H9 (cell line): Measurements from ENCODE around the gene LPP. TPM values are rescaled to one million over a fixed set of nuclear protein-coding genes. Genes with fewer than 3 reads are reported as not detected.

Experiments
- DNase-seq: peaks from one replicate; pipeline ENCODE4 v3.0.0-alpha.2; 2017
- H2AFZ ChIP-seq: one replicate; pipeline ENCODE4 v1.6.1; 2013; ENCODE audit warnings: mild to moderate bottlenecking, low read length, control low read depth, moderate library complexity
- H2AK5ac ChIP-seq: 2 replicates; pipeline ENCODE4 v1.6.1; 2013; ENCODE audit warnings: low read length, control low read depth, mixed read lengths; ENCODE audit not compliant: insufficient read length
- H2BK120ac ChIP-seq: one replicate; pipeline ENCODE4 v1.6.1; 2013; ENCODE audit warnings: low read depth, mild to moderate bottlenecking, low read length, control low read depth, inconsistent platforms; ENCODE audit not compliant: poor library complexity, severe bottlenecking
- H2BK12ac ChIP-seq: 2 replicates; pipeline ENCODE4 v1.6.1; 2013; ENCODE audit warnings: low read length, control low read depth, mixed read lengths, low read depth; ENCODE audit not compliant: insufficient read length
- H2BK15ac ChIP-seq: 2 replicates; pipeline ENCODE4 v1.6.1; 2013; ENCODE audit warnings: low read depth, low read length, control low read depth
- H2BK20ac ChIP-seq: one replicate; pipeline ENCODE4 v1.6.1; 2013; ENCODE audit warnings: low read depth, mild to moderate bottlenecking, low read length, control low read depth, inconsistent platforms; ENCODE audit not compliant: poor library complexity, severe bottlenecking
- H2BK5ac ChIP-seq: 2 replicates; pipeline ENCODE4 v1.6.1; 2013; ENCODE audit warnings: low read length, control low read depth, mixed read lengths; ENCODE audit not compliant: insufficient read length
- H3K14ac ChIP-seq: 2 replicates; pipeline ENCODE4 v1.6.1; 2013; ENCODE audit warnings: low read length, control low read depth; ENCODE audit not compliant: insufficient read depth
- H3K18ac ChIP-seq: 2 replicates; pipeline ENCODE4 v1.6.1; 2013; ENCODE audit warnings: low read depth, mild to moderate bottlenecking, mixed read lengths, low read length, control low read depth; ENCODE audit not compliant: insufficient read length
- H3K23ac ChIP-seq: 2 replicates; pipeline ENCODE4 v1.6.1; 2013; ENCODE audit warnings: low read length, control low read depth, mixed read lengths, low read depth; ENCODE audit not compliant: insufficient read length
- H3K23me2 ChIP-seq: 2 replicates; pipeline ENCODE4 v1.6.1; 2013; ENCODE audit warnings: low read depth, mild to moderate bottlenecking, mixed read lengths, low read length, control low read depth; ENCODE audit not compliant: insufficient read length, poor library complexity, severe bottlenecking
- H3K27ac ChIP-seq: 2 replicates; pipeline ENCODE4 v1.5.1; 2013; ENCODE audit warnings: low read length, control low read depth, mixed read lengths, low read depth; ENCODE audit not compliant: insufficient read length
- H3K27me3 ChIP-seq: 2 replicates; pipeline ENCODE4 v1.6.1; 2013; ENCODE audit warnings: low read length, control low read depth, inconsistent platforms; ENCODE audit not compliant: insufficient read depth
- H3K4ac ChIP-seq: 2 replicates; pipeline ENCODE4 v1.6.1; 2013; ENCODE audit warnings: low read depth, mild to moderate bottlenecking, control low read depth, inconsistent platforms, low read length, moderate library complexity
- H3K4me1 ChIP-seq: 2 replicates; pipeline ENCODE4 v1.6.1; 2013; ENCODE audit warnings: low read length, control low read depth, inconsistent platforms; ENCODE audit not compliant: insufficient read depth
- H3K4me2 ChIP-seq: 2 replicates; pipeline ENCODE4 v1.6.1; 2013; ENCODE audit warnings: low read length, control low read depth, mixed read lengths; ENCODE audit not compliant: insufficient read length, insufficient read depth
- H3K56ac ChIP-seq: 2 replicates; pipeline ENCODE4 v1.6.1; 2013; ENCODE audit warnings: low read depth, mild to moderate bottlenecking, mixed read lengths, low read length, control low read depth; ENCODE audit not compliant: insufficient read length
- H3K79me1 ChIP-seq: 2 replicates; pipeline ENCODE4 v1.6.1; 2013; ENCODE audit warnings: low read depth, mild to moderate bottlenecking, moderate library complexity, low read length, control low read depth, inconsistent platforms; ENCODE audit not compliant: insufficient read depth, poor library complexity, severe bottlenecking
- H3K79me2 ChIP-seq: 2 replicates; pipeline ENCODE4 v1.6.1; 2013; ENCODE audit warnings: low read length, control low read depth, inconsistent platforms; ENCODE audit not compliant: insufficient read depth
- H3K9ac ChIP-seq: 2 replicates; pipeline ENCODE4 v1.6.1; 2013; ENCODE audit warnings: low read length, control low read depth, mixed read lengths; ENCODE audit not compliant: insufficient read length; ENCODE audit errors: extremely low read depth
- H3K9me3 ChIP-seq: one replicate; pipeline ENCODE4 v1.6.1; 2013; ENCODE audit warnings: low read depth, low read length, inconsistent platforms; ENCODE audit not compliant: control insufficient read depth
- H3T11ph ChIP-seq: one replicate; pipeline ENCODE4 v1.6.1; 2013; ENCODE audit warnings: mild to moderate bottlenecking, low read length, control low read depth, inconsistent platforms
- H4K20me1 ChIP-seq: one replicate; pipeline ENCODE4 v1.6.1; 2013; ENCODE audit not compliant: control insufficient read depth, insufficient read length, insufficient read depth
- H4K5ac ChIP-seq: 2 replicates; pipeline ENCODE4 v1.6.1; 2013; ENCODE audit warnings: low read depth, mild to moderate bottlenecking, mixed read lengths, low read length, control low read depth; ENCODE audit not compliant: insufficient read length
- H4K8ac ChIP-seq: replicated peaks from 2 replicates; pipeline ENCODE4 v1.6.1; 2013; ENCODE audit warnings: low read length, control low read depth, mixed read lengths, low read depth; ENCODE audit not compliant: insufficient read length
- H4K91ac ChIP-seq: 2 replicates; pipeline ENCODE4 v1.6.1; 2013; ENCODE audit warnings: low read depth, mild to moderate bottlenecking, moderate library complexity, mixed read lengths, low read length, control low read depth; ENCODE audit not compliant: insufficient read length
- H3K27ac Mint-ChIP-seq, 3 experiments: 2 replicates in 2 of 3; 3 replicates in 1 of 3; pipeline ENCODE4 v1.8.0; 2020 to 2021; ENCODE audit warnings: mixed read lengths in 3 of 3, mild to moderate bottlenecking in 1 of 3, moderate library complexity in 1 of 3
- H3K27me3 Mint-ChIP-seq: 2 replicates; pipeline ENCODE4 v1.8.0; 2021; ENCODE audit warnings: low read depth, mild to moderate bottlenecking, moderate library complexity, mixed read lengths
- H3K36me3 Mint-ChIP-seq, 3 experiments: 2 replicates in 2 of 3; 3 replicates in 1 of 3; pipeline ENCODE4 v1.8.0; 2020 to 2021; ENCODE audit warnings: low read depth in 3 of 3, mixed read lengths in 3 of 3; ENCODE audit not compliant: insufficient read depth in 1 of 3
- H3K4me1 Mint-ChIP-seq, 2 experiments: 2 replicates each; pipeline ENCODE4 v1.8.0; 2020; ENCODE audit warnings: mixed read lengths in 2 of 2
- H3K4me3 Mint-ChIP-seq, 2 experiments: 2 replicates in 1 of 2; 3 replicates in 1 of 2; pipeline ENCODE4 v1.8.0; 2020 to 2021; ENCODE audit warnings: mild to moderate bottlenecking in 2 of 2, mixed read lengths in 2 of 2, moderate library complexity in 1 of 2
- H3K9me3 Mint-ChIP-seq, 2 experiments: 2 replicates in 1 of 2; 3 replicates in 1 of 2; pipeline ENCODE4 v1.8.0; 2020; ENCODE audit warnings: mild to moderate bottlenecking in 2 of 2, mixed read lengths in 2 of 2, moderate library complexity in 1 of 2
- CTCF ChIP-seq: fragments of 200-600 bp; sonication (generic); conservative IDR thresholded peaks from 3 replicates; pipeline ENCODE4 v1.8.0; 2021; ENCODE audit warnings: antibody characterized with exemption, mild to moderate bottlenecking
- WGBS: extraction: QIAGEN DNeasy Blood & Tissue Kit; methylation state at CpG from one replicate; pipeline ENCODE4 v1.1.7; 2013; ENCODE audit warnings: missing lambda C conversion rate, low lambda C conversion rate, mixed read lengths; ENCODE audit not compliant: insufficient read length; ENCODE audit errors: extremely low coverage; 5-methylcytosine and 5-hydroxymethylcytosine counted together
- total RNA-seq: library from RNA; stranded (reverse); gene quantifications from 2 replicates; pipeline ENCODE4 v1.2.1, GENCODE V29; 2021

The LPP gene
- total RNA-seq, 1 experiment from 2014 or later = 64.6 TPM

GRCh38 chr3:188468662-188469061 is 314.7 kb downstream of the LPP start:
- H3K4me2 ChIP-seq = no peak overlapping the region
- H2BK5ac ChIP-seq = no peak overlapping the region
- H3K23me2 ChIP-seq = no peaks in the 10 kb centered on the region
- H3K9me3 ChIP-seq = no peaks in the 10 kb centered on the region
- H3K27me3 Mint-ChIP-seq = no peaks in the 10 kb centered on the region
- H4K20me1 ChIP-seq = no peaks in the 10 kb centered on the region
- H3K79me1 ChIP-seq = no peaks in the 10 kb centered on the region
- no peak overlapping the region for H2AFZ ChIP-seq
- H3K4me1 ChIP-seq = no peaks in the 10 kb centered on the region
- no peak overlapping the region for H2BK15ac ChIP-seq
- no CpG with 5 or more reads among the region's 3 CpGs for WGBS
- no peak overlapping the region; a peak in 1 of 7 replicates for H3K27ac Mint-ChIP-seq
- no peak overlapping the region for H4K5ac ChIP-seq
- no peak overlapping the region for H3K27ac ChIP-seq
- H2AK5ac ChIP-seq = no peak overlapping the region
- no peak overlapping the region for H3K56ac ChIP-seq
- no peak overlapping the region for H2BK12ac ChIP-seq
- no peak overlapping the region for H3K14ac ChIP-seq
- no peak overlapping the region for H3K9ac ChIP-seq
- H4K91ac ChIP-seq = no peak overlapping the region
- H4K8ac ChIP-seq = no peak overlapping the region
- H3K4me3 Mint-ChIP-seq = no peak overlapping the region
- H3K79me2 ChIP-seq = no peaks in the 10 kb centered on the region
- H2BK120ac ChIP-seq = no peak overlapping the region
- H3K36me3 Mint-ChIP-seq = peaks cover 2 to 5% (median 3%) of the 10 kb centered on the region in 3 experiments; a peak in 2 of 7 replicates
- H3K9me3 Mint-ChIP-seq = no peaks in the 10 kb centered on the region
- DNase-seq = no peak
- no peak overlapping the region for H2BK20ac ChIP-seq
- no peak for TF ChIP-seq CTCF
- H3K4me1 Mint-ChIP-seq = no peaks in the 10 kb centered on the region
- no peak overlapping the region for H3K23ac ChIP-seq
- no peak overlapping the region for H3K4ac ChIP-seq
- no peak overlapping the region for H3K18ac ChIP-seq
- H3K27me3 ChIP-seq = no peaks in the 10 kb centered on the region
- no peak overlapping the region for H3T11ph ChIP-seq
